ENCODE measurements around the gene CYP2J2. TPM values are rescaled to one million over a fixed set of nuclear protein-coding genes. Genes with fewer than 3 reads are reported as not detected.
"Not testable (repeated sequence)": the region's sequence is repeated elsewhere in the genome, so short reads cannot be mapped to it uniquely, and the experiment has no call there.

Gene CYP2J2
- total RNA-seq, 2 experiments from 2014 or later = 0.70 to 0.99 TPM

DNA sequence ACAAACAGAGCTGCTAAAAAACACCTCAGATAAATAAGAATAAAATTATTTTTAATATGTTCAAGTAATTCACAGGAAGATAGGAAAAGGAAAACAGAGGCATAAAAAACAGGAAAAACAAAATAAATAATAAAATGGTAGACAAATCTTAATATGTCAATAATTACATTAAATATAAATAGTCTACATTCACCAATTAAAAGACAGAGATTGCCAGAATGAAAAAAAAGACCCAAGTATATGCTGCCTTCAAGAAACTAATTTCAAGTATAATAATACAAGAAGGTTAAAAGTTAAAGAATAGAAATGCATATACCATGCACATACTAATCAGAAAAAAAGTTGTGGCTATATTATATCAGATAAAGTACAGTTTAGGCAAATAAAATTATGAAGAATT lies 1.9 kb downstream of the CYP2J2 start:
- POLR2A ChIA-PET = no interaction called here
- CTCF ChIA-PET = no interaction called here

DNA sequence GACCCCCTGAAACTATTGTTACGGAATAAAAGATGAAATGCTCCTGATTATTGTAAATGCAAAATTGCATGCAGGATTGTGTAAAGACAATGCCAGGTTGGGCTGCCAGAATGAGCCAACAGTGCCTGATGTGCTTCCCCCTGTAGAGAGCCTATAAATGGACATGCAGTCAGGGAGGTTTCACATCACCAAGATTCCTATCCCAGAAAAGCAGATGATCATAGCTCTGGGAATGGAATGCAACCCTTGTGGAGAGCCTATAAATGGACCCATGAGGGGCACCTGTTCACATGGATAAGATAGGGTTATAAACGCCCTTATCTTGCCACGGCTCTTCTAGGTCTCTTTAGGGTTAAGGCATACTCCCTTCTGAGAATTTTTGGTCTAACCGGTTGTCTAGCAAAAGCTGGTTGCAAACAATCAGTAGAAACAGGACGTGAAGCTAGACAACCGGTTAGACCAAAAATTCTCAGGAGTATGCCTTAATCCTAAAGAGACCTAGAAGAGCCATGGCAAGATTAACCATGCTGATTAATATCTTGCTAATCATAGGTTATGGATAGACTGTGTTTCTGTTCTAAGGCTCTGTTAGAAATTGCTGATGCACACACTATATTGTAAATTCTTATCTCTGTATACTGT lies 5.2 kb downstream of the CYP2J2 start:
- POLR2A ChIA-PET, CTCF ChIA-PET: not testable (repeated sequence)

- POLR2A ChIA-PET = interaction anchor here (0.7 kb wide), 1 partner anchor 1234 kb away, joined by 3 read pairs; no protein-coding TSS in a partner anchor
- CTCF ChIA-PET = interaction anchor here (1.2 kb wide), 1 partner anchor 28 kb away, joined by 3 read pairs; no protein-coding TSS in a partner anchor
Observed at GRCh38 chr1:59919746-59920145, 6.8 kb downstream of the CYP2J2 start.

DNA sequence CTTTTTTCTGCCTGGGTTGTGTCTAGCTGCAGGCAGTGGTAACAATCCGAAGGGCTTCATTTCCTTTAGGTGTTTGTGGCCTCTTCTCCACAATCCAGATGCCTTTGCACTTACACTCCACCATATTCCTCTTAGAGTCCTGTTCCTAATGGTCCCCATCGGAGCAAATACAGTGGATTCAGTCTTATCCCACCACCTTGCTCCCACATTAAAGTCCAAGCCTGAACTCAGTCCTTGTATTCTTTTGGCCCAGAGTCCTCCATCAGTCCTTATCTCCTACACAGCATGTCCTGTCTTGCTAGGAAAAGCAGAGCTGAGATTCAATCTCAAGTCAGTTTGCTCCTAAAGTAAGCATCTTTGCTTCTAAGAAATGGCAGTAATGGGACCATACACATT lies 8.8 kb downstream of the CYP2J2 start:
- CTCF ChIA-PET = no interaction called here
- POLR2A ChIA-PET = no interaction called here

- ChIA-PET POLR2A (no interaction called here), CTCF (no interaction called here)
Observed at GRCh38 chr1:59917026-59917784, 9.4 kb downstream of the CYP2J2 start.

GRCh38 chr1:59915516-59915915 lies 11.1 kb downstream of the CYP2J2 start:
- CTCF ChIA-PET = no interaction called here

DNA sequence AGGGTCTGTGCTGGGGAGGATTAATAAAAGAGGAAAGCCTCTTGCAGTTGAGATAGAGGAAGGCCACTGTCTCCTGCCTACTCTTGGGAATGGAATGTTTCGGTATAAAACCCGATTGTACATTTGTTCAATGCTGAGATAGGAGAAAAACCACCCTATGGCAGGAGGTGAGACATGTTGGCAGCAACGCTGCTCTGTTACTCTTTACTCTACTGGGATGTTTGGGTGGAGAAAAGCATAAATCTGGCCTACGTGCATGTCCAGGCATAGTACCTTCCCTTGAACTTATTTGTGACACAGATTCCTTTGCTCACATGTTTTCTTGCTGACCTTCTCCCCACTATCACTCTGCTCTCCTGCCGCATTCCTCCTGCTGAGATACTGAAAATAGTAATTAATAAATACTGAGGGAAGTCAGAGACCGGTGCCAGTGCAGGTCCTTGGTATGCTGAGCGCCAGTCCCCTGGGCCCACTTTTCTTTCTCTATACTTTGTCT lies 11.7 kb downstream of the CYP2J2 start:
- CTCF ChIA-PET = not testable (repeated sequence)

More at GRCh38 chr1:59915516-59915915, 11.1 kb downstream of the CYP2J2 start:
- POLR2A ChIA-PET = no interaction called here

DNA sequence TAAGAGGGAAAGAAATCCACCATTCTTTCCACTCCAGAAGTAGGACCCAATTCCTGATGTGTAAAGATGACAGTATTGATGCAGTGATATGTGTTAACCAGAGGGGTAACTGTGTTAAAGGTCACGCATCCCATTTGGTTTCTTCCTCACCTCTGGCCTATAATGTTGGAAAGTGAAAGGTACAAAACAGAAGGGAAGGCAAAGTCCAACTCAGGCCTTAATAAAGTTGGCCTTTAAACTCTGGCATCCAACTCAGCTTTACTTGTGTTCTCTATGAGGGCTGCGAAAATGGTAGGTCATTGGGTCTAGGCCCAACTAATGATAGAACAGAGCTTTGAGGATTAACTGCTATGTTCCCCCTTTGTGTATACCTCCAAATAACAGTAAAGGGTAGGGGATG lies 17.9 kb downstream of the CYP2J2 start:
- ChIA-PET POLR2A (no interaction called here), CTCF (no interaction called here)

More for the DNA sequence above, 11.7 kb downstream of the CYP2J2 start:
- POLR2A ChIA-PET = not testable (repeated sequence)

- ChIA-PET CTCF (no interaction called here), POLR2A (no interaction called here)
Observed at GRCh38 chr1:59908084-59908483, 18.5 kb downstream of the CYP2J2 start.

DNA sequence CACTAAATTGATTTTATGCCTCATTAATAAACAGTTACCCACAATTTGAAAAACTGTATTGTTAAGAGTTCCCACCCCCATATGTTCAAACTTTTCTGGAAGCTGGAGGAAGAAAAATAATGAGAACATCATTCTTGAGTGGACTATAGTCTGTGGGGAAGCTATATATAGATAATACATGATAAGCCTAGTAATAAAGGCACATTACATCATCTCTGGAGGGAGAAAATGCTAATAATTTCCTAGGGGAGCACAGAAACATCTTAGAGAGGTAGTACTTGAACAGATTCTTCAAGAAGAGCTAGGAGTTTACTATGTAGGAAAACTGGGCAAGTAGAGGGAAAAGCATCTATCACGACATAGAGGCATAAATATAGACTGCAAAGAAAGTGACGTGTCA lies 19.6 kb downstream of the CYP2J2 start:
- ChIA-PET POLR2A (no interaction called here), CTCF (no interaction called here)

DNA sequence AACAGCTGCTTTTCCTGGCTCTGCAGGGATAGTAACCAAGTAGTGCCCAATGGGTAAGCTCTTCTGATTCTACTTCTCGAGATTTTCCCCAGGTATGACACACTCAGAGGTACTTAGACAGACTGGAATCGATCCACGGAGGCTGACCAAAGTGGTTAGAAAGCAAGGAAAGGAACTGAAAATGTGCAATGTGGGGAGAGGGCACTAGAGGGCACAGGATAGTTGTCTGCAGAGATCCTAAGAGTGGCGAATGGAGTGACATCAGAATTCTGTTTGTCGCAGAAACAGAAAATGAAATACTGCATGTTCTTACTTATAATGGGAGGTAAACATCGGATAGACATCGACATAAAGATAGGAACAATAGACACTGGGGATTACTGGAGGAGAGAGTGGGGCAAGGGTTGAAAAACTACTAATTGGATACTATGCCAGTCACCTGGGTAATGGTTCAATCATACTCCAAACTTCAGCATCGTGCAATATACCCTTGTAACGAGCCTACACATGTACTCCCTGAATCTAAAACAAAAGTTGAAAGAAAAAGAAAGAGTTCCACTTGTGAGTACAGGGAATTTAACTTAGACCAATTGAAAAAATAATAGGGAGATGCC lies 23.3 kb downstream of the CYP2J2 start:
- CTCF ChIA-PET = interaction anchor here (0.7 kb wide), 1 partner anchor 10 kb away, joined by 3 read pairs; no protein-coding TSS in a partner anchor
- POLR2A ChIA-PET = no interaction called here

DNA sequence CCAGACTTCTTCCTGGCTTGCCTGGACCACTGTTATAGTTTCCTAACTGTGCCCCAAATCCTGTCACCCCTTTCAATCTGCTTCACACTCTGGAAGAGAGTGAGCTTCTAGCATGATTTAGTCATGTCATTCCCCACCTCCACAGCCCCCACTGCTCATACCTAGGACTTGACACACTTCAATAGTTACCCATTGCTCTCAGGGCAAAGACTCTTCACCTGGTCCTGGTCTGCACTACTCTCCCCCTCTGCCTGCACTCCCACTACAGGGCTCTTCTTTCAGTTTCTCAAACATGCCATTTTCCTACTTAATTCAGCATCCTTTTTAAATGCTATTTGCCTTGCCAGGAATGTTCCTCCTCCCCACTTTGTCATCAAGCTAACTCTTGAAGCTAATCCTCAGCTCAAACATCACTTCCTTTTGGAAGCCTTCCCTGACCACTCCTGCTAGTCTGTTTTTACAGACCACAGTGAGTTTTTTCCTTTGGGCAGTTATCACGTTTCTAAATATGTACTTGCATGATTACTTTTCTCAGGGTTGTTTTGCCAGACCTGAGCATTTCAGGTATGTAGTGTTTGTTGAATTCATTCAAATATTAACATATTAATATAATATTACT lies 24.7 kb downstream of the CYP2J2 start:
- CTCF ChIA-PET = no interaction called here
- POLR2A ChIA-PET = no interaction called here

- ChIA-PET CTCF (no interaction called here), POLR2A (no interaction called here)
Observed at GRCh38 chr1:59900640-59901039, 25.9 kb downstream of the CYP2J2 start.

DNA sequence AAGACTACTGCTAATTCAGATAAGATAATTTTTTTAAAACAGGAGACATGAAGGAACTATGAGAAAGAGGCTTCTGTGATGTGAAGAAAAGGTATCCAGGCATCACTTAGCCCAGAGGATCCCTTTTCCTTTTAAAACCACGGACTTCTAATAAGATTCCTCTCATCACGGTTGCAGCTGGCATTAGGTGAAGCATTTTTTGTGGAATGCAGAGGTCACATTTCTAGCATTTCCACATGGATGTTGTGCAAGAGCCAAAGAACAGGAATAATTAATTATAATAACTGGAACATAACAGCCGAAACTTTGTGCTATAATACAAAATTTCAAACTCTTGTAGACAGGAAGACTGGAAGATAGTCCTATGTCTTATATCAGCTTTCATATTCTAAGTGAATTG lies 27.6 kb downstream of the CYP2J2 start:
- CTCF ChIA-PET = no interaction called here
- POLR2A ChIA-PET = no interaction called here

GRCh38 chr1:59897165-59897564 lies 29.4 kb downstream of the CYP2J2 start:
- CTCF ChIA-PET = no interaction called here
- POLR2A ChIA-PET = interaction anchor here (0.7 kb wide), 1 partner anchor 15 kb away, joined by 3 read pairs; no protein-coding TSS in a partner anchor

DNA sequence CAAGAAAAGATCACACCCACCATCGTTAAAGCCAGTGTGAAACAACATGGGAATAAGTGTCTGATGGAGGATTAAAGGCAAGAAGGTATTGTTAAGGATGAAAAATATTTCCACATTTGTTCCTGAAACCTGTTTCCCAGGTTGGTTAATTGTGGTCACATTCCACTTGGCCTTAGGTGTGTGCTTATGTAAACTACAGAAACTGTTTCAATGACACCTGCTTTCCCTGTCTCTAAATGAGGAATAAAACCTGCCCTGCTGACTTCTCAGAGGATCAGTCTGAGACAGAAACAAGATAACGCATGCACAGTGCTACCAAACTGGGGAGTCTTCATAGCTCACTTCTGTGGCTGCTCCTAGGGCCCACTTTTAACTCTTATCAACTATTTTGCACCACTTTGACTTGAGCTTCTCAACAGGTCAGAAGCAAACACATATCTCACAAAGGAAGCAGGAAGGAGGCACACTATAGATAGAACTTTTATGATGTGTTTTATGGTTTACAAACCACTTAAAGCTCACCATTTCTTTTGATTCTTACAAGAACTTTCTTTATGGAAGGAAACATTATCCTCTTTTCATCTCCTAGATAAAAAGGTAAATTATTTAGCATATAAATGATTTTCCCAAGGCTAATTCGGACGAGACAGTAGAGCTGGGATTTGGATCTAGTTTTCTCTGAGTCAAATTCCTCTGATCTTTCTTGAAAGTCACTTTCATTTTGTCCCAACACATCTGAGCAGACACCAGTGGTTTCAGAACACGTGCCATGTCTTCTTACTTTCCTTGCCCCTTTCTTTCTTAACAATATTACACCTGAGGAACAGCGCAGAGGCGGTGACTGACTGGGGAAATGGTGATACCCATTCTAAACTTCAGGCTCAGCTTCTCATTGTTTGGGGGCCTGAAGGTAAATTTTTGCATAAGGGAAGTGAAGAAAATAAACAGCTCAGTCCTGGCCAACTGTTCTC lies 33.4 kb downstream of the CYP2J2 start:
- CTCF ChIA-PET = interaction anchor here (0.6 to 0.8 kb wide), 2 partner anchors 10 to 50 kb away, joined by 3 read pairs; no protein-coding TSS in a partner anchor
- POLR2A ChIA-PET = no interaction called here

- ChIA-PET CTCF (no interaction called here), POLR2A (no interaction called here)
Observed at GRCh38 chr1:59885160-59885832, 41.3 kb downstream of the CYP2J2 start.

DNA sequence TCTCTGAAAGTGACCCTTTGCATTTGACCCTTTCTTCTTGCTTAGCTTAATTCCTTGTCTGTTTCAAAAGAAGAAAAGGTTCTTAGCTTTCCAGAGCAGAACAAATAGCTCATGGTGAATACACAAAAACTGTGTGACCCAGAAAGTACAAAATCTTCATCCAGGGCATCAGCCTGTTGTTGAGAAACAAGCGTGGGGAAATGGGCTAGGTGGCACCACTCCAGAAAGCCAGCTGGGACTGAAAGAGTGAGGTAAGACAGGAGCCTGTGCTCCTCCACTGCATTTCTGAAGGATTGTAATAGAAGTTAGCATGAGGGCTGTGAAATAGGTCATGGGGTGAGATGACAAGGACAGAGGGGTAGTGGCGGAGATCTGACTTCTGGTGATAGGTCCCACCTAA lies 45.8 kb downstream of the CYP2J2 start:
- CTCF ChIA-PET = interaction anchor here (1.4 kb wide), 1 partner anchor 66 kb away, joined by 4 read pairs; no protein-coding TSS in a partner anchor
- POLR2A ChIA-PET = interaction anchor here (0.5 kb wide), 1 partner anchor 1097 kb away, joined by 3 read pairs; the partner anchor contains the start of gene JUN

All from activated CD8-positive, alpha-beta memory T cell treated with anti-CD3 and anti-CD28 coated beads for 36 hours (primary cell).